ENCODE measurements around the gene MAPK1.
"Not testable (repeated sequence)": the region's sequence is repeated elsewhere in the genome, so short reads cannot be mapped to it uniquely, and the experiment has no call there.

MAPK1 gene

DNA sequence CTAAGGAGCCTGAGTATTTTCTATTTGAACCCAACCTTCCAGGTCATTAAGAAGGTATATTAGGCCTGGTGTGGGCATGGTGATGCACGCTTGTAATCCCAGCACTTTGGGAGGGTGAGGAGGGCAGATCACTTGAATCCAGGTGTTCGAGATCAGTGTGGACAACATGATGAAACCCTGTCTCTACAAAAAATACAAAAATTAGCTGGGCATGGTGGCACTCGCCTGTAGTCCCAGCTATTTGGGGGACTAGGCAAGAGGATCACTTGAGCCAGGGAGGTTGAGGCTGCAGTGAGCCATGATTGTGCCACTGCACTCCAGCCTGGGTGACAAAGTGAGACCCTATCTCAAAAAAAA is 50.0 kb downstream of the MAPK1 start:
- DNase-seq, result not testable (repeated sequence)

DNA sequence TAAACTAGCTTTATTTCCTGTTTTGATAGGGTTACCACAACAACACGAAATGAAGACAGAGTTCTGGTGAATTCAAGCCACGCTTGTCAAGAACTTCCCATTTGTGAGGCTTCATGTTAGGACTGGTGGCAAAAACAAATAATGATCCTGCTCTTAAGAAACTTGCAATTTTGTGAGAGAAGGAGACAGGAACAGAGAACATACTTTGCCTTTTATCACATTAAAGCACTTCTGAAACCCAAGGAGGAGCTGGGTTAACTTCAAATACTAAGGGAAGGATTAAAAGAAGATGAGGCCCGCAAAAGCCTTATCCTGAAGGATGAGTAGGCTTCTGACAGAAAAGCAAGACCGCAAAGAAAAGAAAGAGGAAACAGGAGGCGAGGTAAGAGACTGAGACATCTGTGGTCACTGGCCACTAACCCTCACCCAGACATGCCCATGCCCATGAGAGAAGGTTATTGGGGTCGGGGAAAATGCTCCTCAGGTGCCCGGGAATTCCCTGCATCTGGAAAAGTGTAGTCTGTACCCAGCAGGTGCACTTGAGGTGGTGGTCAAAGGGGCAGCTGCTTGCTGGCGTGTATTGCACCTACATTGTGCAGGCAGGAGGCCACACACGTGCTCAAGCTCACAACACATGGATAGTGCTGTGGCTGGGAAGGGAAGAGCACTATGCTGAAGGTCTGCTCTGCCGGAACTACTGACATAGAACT is 50.5 kb downstream of the MAPK1 start:
- DNase-seq, result peak; percentile 97 to 98

DNA sequence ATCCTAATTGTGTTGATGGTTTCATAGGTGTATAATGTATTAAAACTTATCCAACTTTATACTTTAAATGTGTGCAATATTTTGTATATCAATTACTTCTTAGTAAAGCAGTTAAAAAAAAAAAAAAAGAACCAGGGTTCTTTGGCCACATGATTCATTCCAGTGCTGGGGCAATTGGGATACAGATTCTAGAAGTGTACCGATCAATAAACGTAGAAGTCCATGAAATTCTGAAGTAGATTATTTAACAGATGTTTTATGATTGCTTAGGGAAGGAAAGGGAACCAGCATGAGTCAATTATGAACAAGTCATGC is 51.0 kb downstream of the MAPK1 start:
- DNase-seq, result no peak

DNA sequence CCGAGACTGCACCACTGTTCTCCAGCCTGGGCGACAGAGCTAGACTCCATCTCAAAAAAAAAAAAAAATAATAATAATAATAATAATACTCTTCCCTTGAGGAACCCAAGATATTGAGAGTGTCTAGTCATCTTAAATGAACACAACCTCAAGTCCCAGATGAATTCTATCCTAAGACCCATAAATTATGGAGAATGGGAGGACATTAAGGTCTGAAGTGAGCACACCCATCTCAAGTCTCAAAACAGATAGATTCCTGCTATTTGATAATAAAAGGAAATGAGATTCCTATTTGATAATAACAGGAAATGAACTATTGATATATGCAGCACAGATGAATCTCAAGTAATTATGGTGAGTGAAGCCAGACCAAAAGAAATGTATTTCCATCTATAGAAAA is 51.5 kb downstream of the MAPK1 start:
- DNase-seq, result no peak

DNA sequence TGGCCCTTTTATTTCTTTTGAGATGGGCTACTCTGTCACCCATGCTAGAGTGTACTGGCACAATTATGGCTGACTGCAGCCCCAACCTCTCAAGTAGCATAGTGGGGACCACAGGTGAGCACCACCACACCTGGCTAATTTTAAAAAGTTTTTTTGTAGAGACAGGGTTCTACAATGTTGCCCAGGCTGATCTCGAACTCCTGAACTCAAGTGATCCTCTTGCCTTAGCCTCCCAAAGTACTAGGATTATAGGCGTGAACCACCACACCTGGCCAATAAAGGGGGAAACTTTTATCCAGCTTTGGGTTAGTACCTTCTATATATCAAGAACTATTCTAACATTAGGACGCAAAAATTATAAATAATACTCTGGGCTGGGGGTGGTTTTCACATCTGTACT is 52.1 kb downstream of the MAPK1 start:
- DNase-seq, result no peak

DNA sequence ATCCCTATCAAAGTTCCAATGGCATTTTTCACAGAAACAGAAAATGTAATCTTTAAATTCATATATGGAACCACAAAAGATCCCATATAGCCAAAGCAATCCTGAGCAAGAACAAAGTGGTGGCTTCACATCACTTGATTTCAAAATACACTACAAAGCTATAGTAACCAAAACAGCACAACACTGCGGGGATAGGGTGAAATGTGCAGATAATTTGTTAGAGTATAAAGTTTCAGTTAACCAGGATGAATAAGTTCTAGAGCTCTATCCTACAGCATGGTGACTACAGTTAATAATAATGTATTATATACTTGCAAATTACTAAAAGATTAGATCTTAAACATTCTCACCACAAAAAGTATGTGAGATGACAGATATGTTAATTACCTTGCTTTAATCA is 55.5 kb downstream of the MAPK1 start:
- DNase-seq, result no peak

DNA sequence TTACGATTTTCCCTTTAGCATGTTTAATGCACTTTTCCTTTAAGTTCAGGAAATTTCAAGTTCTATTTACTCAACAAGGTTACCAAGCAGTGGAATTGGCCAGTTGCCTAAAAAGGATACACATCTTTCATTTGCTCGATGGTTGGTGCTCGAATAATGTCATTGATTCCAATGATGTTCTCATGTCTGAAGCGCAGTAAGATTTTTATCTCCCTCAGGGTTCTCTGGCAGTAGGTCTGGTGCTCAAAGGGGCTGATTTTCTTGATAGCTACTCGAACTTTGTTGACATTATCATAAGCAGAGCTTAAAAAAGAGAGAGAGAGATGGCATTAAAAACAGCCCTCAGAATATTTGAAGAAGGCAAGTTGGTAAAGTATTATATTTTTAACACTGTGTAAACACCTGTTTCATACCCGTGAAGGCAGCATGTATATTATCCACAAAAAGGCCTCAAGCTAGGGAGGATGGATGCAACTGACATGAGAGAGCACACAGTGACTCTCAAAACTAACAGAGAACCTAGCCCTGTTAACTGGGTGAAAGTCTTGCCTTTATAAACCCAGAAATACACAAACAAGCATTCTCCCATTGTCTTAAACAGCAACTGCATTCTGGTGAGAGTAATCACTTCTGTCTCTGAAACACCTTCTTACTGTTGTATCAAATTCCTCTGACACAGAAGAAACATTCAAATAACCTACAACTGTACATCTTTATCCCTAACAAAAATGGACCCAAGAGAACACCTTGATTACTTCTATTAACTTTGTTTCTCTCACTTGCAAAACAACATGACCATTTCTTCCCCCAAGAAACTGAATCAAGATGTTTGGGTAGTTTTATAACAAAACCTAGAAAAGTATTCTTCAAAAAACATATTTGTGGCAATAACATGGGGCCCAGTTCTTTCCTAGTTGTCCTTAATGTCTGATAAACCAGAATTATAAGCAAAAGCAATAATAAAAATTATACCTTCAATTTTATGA is 59.6 kb downstream of the MAPK1 start:
- DNase-seq, result no peak

DNA sequence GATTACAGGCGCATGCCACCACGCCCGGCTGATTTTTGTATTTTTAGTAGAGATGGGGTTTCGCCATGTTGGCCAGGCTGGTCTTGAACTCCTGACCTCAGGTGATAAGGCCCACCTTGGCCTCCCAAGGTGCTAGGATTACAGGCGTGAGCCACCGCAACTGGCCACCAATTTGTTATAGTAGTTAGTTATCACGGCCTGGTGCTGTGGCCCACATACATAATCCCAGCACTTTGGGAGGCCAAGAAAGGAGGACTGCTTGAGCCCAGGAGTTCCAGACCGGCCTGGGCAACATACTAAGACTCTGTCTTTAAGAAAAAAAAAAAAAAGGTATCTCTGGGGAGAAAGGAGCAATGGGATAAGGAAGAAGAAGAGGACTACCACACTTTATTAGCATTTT is 62.1 kb downstream of the MAPK1 start:
- not testable (repeated sequence) for DNase-seq

DNA sequence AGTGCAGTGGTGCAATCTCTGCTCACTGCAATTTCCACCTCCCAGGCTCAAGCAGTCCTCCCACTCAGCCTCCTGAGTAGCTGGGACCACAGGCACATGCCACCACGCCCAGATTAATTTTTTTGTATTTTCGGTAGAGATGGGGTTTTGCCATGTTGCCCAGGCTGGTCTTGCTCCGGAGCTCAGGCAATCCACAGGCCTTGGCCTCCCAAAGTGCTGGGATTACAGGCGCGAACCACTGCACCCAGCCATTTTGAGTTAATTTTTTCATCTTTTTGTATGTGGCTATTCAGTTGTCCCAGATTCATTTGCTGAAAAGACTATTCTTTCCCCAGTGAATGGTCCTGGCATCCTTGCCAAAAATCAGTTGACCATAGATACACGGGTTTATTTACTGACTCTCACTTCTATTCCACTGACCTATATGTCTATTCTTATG is 63.6 kb downstream of the MAPK1 start:
- DNase-seq, result no peak

DNA sequence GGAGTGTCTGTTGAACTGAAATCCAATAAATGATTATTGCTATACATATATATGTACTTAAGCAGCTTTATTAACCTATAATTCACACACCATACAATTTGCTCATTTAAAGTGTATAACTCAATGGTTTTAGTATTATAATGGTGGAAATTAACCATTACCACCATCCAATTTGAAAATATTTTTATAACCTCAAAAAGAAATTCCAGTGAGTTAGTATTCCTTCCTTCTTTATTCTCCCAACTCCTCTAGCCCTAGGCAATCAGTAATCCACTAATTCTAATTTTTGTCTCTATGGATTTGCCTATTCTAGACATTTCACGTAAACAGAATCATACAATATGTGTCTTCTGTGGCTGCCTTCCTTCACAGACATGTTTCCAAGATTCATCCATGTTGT is 64.8 kb downstream of the MAPK1 start:
- DNase-seq, result no peak

DNA sequence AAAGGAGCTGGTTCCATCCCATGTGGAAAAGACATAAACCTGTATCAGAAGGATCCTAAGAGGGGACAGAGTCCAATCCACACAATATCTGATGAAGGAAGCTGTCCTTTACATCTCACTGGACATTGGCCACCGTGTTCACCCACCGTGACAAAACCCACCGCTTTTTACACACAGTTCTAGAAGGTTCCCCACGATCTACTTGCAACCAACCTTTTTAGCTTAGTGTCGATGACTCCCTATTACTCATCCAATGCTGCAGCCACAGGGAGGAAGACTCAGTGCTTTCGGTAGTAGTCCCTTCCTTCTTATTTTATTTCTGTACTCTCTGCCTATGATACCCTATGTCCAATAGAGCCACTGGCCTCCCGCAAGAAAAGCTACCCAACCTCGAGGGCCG is 65.4 kb downstream of the MAPK1 start:
- DNase-seq, result no peak

DNA sequence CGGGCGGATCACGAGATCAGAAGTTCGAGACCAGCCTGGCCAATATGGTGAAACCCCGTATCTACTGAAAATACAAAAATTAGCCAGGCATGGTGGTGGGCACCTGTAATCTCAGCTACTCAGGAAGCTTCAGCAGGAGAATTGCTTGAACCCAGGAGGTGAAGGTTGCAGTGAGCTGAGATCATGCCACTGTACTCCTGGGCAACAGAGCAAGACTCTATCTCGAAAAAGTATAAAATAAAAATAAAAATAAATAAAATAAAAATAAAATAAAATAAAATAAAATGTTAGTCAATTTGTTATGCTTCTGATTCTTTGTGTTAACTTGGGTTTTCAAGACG is 66.2 kb downstream of the MAPK1 start:
- DNase-seq, result not testable (repeated sequence)

DNA sequence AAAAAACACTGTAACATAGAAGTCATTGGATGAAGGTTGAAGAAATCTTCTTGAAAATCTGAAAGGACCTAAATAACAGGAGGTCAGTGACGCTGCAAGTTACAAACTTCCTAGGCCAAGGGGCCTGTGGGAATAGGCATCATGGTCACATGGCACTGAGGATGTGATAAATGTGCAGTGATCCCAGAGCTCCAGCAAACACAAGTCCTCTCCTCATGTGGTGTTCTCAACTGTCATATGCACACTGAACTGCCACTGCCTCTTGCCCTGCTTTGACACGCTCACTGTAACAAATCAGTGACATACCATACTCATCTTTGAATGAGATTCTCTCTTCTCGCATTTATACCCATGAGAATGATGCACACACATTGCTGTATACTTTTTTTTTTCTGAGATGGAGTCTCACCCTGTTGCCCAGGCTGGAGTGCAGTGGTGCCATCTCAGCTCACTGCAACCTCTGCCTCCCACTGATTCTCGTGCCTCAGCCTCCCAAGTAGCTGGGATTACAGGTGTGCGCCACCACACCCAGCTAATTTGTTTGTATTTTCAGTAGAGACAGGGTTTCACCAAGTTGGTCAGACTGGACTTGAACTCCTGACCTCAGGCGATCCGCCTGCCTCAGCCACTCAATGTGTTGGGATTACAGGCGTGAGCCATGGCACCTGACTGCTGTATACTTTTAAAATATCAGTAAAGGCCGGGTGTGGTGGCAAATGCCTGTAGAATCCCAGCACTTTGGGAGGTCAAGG is 66.7 kb downstream of the MAPK1 start:
- DNase-seq, result no peak

DNA sequence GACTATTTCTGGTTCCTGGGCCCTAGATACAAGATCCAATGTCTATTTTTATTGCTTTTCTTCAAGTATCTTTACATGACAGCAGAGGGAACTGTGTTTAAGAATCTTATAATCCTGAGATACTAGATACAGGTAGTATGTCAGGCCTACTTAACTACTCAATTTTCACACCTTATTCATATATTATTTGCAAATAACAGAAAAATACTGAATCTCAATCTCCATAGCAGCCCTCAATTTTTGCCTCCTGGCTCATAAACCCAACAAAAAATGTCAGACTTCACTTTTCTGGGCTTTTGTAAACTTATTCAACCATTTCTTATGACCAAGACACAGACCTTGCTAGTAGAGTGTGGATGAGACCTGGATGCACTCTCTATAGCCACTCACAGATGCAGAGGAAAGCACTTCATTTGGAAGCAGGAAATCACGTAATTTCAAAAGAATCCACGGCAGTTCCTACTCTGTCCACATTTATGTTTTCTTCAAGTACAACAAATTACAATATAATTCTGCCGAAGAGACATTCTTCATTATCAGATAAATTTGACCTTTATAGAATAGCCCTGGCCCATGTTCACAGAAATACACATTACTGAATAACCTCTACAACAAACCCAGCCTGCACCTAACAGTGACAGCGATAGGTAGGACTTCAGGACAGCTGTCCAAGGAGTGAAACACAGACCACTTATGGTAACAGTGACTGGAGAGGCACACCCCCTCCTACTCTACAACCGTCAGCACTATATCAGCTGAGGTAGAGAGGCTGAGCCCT is 69.8 kb downstream of the MAPK1 start:
- no peak for DNase-seq

DNA sequence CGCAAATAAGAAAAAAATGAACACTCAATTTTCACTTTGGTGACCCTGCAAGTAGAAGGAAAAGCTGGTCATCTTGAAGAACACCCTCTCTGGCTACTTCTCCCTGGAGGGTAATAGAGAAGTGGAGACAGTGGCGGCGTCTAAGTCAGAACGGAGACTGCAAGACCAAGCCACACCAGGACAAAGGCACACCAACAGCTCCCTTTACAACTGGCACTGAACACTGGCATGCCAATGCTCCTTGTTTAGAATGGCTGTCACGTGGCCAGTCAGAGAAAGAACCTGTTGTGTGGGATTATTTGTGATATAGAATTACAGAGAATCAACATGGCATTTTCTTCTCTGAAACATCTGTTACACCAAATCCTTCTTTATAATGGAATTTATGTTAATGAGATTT is 70.6 kb downstream of the MAPK1 start:
- DNase-seq, result no peak

DNA sequence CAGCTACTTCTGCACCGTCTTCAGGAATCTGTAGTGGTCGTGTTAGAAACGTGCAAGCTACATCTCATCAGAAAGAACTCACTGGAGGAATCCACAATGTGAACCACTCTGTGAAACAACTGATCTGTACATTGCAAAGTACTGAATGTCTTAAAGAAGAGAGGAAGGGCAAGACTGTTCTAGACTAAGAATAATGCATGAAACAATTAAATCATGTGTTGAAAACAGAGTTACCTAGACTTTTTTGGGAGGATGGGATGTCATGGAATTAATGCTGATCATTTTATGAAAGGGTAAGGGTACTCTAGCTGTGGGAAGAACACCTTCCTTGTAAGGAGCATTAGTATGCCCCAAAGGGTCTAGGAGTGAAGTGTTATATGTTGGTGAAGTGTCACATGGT is 71.2 kb downstream of the MAPK1 start:
- no peak for DNase-seq

DNA sequence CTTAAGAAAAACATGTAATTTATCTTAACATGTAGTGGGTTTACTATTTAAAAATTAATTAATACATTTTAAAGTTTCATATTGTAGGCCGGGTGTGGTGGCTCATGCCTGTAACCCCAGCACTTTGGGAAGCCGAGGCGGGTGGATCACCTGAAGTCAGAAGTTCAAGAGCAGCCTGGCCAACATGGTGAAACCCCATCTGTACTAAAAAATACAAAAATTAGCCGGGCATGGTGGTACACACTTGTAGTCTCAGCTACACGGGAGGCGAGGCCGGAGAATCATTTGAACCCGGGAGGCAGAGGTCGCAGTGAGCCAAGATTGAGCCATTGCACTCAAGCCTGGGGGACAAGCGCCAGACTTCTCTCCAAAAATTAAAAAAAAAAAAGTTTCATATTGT is 73.7 kb downstream of the MAPK1 start:
- DNase-seq, result not testable (repeated sequence)

DNA sequence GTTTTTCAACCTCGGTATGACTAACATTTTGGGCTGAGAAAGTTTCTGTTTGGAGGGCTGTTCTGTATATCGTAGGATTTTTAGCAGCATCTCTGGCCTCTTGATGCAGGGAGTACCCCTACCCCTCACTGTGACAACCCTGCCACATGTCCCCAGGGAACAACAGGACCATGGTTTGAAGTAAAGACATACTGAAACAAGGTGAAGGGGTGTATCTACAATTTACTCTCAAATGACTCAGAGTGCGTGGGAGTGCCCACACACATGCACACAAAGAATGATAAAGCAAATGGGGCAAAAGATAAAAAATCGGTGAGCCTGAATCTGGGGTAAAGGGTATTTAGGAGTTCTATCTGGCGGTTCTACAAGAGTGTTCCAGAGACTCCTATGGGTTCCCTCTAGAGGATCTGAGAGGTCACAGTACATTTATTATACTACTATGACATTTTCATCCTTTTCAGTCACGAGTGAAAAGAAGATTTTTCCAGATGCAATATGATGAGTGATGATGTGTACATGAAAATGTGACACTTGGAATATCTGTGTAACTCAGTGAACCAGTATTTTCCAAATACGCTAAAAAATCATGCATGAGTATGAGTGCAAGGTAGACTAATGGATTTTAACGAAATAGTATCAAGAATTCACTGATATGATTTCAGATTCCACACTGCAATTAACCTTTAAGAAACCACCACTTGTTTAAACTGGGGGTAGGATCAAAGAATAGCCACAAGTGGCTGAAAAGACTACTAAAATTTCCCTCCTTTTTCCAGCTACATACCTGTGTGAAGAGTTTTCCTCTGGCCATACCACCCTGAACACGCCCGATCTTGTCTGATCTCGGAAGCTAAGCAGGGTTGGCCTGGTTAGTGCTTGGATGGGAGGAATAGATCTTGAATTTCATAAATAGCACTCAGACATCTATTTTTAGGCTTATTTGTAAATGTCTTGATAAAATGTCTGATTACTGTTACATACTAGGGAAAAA is 75.5 kb downstream of the MAPK1 start:
- DNase-seq, result no peak

DNA sequence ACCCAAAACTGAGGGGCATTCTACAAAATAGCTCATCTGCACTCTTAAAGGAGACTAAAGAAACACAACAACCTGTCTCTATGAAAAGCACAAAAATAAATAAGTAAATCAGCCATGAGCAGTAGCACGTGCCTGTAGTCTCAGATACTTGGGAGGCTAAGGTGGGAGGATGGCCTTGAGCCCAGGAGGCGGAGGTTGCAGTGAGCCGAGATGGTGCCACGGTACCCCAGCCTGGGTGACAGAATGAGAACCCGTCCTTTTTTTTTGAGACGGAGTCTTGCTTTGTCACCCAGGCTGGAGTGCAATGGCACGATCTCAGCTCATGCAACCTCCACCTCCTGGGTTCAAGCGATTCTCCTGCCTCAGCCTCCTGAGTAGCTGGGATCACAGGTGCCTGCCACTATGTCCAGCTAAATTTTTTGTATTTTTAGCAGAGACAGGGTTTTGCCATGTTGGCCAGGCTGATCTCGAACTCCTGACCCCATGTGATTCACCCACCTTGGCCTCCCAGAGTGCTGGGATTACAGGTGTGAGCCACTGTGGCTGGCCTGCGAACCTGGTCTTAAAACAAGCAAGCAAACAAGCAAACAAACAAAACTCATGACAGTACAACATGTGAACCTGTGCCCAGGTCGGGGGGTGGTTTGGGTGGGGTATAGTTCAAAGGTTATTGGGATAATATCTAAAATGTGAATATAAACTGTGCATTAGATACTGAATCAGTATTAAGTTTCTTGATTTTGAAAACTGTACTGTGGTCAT is 76.4 kb downstream of the MAPK1 start:
- DNase-seq, result not testable (repeated sequence)

DNA sequence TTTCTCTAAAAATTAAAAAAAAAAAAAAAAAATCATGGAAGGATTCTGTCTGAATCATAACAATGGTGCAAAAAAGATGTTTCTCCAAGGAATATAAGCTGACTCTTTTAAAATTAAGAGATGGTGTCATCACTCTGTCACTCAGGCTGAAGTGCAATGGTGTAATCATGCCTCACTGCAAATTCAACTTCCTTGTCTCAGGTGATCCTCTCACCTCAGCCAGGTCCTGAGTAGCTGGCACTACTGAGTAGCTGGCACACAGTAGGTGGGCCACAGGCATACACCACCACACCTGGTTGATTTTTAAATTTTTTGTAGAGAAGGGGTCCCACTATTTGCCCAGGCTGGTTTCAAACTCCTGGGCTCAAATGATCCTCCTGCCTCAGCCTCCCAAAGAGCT is 77.1 kb downstream of the MAPK1 start:
- DNase-seq, result no peak

DNA sequence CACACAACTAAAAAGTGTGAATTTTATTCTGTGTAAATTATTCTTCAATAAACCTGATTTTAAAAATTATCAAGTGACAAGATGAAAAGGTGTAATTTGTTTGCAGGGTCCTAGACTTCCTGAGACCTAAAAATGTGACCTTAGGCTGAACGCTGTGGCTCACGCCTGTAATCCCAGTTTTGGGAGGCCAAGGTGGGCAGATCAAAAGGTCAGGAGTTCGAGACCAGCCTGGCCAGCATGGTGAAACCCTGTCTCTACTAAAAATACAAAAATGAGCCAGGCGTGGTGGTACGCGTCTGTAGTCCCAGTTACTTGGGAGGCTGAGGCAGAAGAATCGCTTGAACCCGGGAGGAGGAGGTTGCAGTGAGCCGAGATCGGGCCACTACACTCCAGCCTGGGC is 79.9 kb downstream of the MAPK1 start:
- DNase-seq, result not testable (repeated sequence)
